ENCODE results near the gene KCP.

Gene KCP

GRCh38 chr7:128941946-128942526 is 31.5 kb upstream of the KCP start:
- H3K4me3 ChIP-seq (ENCODE audit: low read depth, low read length) = no peak overlapping the region
- DNase-seq (ENCODE audit: low read depth) = no peak
- no peak for TF ChIP-seq CTCF (conservative IDR thresholded peaks at IDR 0.05; ENCODE audit: low read depth, low read length)

DNA sequence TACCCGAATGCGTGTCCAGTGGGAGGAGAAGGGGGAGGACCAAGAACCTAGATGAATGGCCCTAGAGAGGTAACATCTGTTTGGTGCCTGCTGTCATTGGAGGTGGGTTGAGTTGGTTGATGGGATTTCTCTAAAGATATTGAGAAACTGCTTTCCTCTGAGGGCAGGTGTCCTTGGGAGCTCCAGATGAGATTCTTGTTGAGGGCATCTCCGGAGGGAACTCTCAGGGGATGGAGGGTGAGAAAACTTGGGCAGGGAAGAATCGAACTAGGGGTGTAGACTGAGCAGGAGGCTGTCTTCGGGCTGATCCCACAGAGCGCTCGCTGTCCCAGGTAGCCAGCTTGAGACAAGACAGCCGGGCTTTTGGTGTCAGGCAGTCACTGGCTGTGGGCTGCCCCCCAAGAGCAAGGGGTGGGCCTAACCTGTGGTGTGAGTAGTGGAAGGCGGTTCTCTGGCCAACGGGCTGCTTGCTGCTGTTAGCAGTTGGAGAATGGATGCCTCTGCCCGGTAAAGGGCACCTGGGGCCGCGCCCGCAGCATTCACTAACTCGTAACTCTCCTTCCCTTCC is 30.9 kb upstream of the KCP start:
- DNase-seq (ENCODE audit: low read depth) = no peak
- TF ChIP-seq CTCF (conservative IDR thresholded peaks at IDR 0.05; ENCODE audit: low read depth, low read length) = no peak
- H3K4me3 ChIP-seq (ENCODE audit: low read depth, low read length) = no peak overlapping the region

- H3K4me3 ChIP-seq (ENCODE audit: low read depth, low read length) = no peak overlapping the region
- DNase-seq (ENCODE audit: low read depth) = no peak
Measured at GRCh38 chr7:128940494-128941322, 30.2 kb upstream of the KCP start.

DNA sequence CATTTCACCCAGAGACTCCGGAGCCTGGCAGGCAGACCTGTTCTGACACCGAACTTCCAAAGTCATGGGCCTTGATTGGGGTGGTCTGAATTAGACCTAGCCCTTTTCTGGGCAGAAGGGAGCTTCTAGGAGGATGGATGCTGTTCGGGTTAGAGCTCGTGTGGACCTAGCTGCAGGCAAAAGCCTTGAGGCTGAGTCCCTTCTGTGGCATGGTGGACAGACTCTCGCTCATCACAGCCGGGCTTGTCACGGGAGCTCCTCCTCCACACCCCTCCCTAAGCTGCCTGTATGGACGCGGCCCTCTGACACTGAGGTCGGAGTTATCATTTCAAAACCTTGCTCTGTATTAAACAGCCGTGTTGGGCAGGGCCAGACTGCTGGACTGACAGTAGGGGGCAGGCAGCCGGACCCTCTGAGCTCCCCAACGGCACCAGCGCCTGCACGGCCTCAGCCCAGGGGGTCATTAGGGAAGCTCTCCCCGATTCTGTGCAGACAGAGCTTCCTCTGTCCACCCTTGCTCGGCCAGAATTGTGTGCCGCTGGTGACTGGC is 29.4 kb upstream of the KCP start:
- no peak overlapping the region for H3K4me3 ChIP-seq (ENCODE audit: low read depth, low read length)
- no peak for TF ChIP-seq CTCF (conservative IDR thresholded peaks at IDR 0.05; ENCODE audit: low read depth, low read length)
- DNase-seq (ENCODE audit: low read depth) = no peak

More at GRCh38 chr7:128940494-128941322, 30.2 kb upstream of the KCP start:
- TF ChIP-seq CTCF (conservative IDR thresholded peaks at IDR 0.05; ENCODE audit: low read depth, low read length) = no peak

GRCh38 chr7:128939075-128939860 is 28.8 kb upstream of the KCP start:
- no peak for TF ChIP-seq CTCF (conservative IDR thresholded peaks at IDR 0.05; ENCODE audit: low read depth, low read length)
- H3K4me3 ChIP-seq (ENCODE audit: low read depth, low read length) = no peak overlapping the region
- DNase-seq (ENCODE audit: low read depth) = no peak

GRCh38 chr7:128938544-128939074 is 28.1 kb upstream of the KCP start:
- no peak for DNase-seq (ENCODE audit: low read depth)
- H3K4me3 ChIP-seq (ENCODE audit: low read depth, low read length) = peak overlapping the region; percentile 36
- TF ChIP-seq CTCF (conservative IDR thresholded peaks at IDR 0.05; ENCODE audit: low read depth, low read length) = no peak

Data from choroid plexus epithelial cell (primary cell).